WTC11 (cell line): ENCODE measurements around the gene GPR17. TPM values are rescaled to one million over a fixed set of nuclear protein-coding genes. Genes with fewer than 3 reads are reported as not detected.

ENCODE experiments used
- ATF3 ChIP-seq: sonication (generic); formaldehyde crosslinking; conservative IDR thresholded peaks from 2 replicates; pipeline ENCODE4 v1.8.1; 2022; ENCODE audit warnings: mild to moderate bottlenecking, missing genetic modification reagents
- EMX1 ChIP-seq: fragments of 250-450 bp; sonication (Bioruptor Pico); IDR thresholded peaks from 2 replicates; pipeline ENCODE4 v1.8.0; 2021; ENCODE audit warnings: mild to moderate bottlenecking
- GRHL2 ChIP-seq: fragments of 250-450 bp; sonication (Bioruptor Pico); IDR thresholded peaks from 2 replicates; pipeline ENCODE4 v1.8.0; 2022; ENCODE audit warnings: mild to moderate bottlenecking, moderate library complexity; ENCODE audit not compliant: insufficient replicate concordance, severe bottlenecking
- HMGA2 ChIP-seq: fragments of 250-450 bp; sonication (Bioruptor Pico); IDR thresholded peaks from 2 replicates; pipeline ENCODE4 v1.4.0; 2021; ENCODE audit warnings: mild to moderate bottlenecking, moderate library complexity
- JAZF1 ChIP-seq: fragments of 250-450 bp; sonication (Bioruptor Pico); IDR thresholded peaks from 2 replicates; pipeline ENCODE4 v1.9.0; 2021; ENCODE audit warnings: moderate library complexity, mild to moderate bottlenecking, inconsistent platforms
- MYBL2 ChIP-seq: sonication (generic); formaldehyde crosslinking; IDR thresholded peaks from 2 replicates; pipeline ENCODE4 v1.8.1; 2023; ENCODE audit warnings: mild to moderate bottlenecking, moderate library complexity, missing genetic modification reagents
- NFATC4 ChIP-seq: fragments of 250-450 bp; sonication (Bioruptor Pico); IDR thresholded peaks from 2 replicates; pipeline ENCODE4 v1.9.0; 2021; ENCODE audit warnings: mild to moderate bottlenecking
- NFYB ChIP-seq: sonication (generic); formaldehyde crosslinking; conservative IDR thresholded peaks from 2 replicates; pipeline ENCODE4 v1.8.0; 2022; ENCODE audit warnings: low read depth, missing genetic modification reagents
- NR2C2 ChIP-seq: sonication (generic); formaldehyde crosslinking; IDR thresholded peaks from 2 replicates; pipeline ENCODE4 v1.8.0; 2022; ENCODE audit warnings: mild to moderate bottlenecking, missing genetic modification reagents
- OVOL2 ChIP-seq: fragments of 250-450 bp; sonication (Bioruptor Pico); IDR thresholded peaks from 2 replicates; pipeline ENCODE4 v1.9.0; 2021; ENCODE audit warnings: mild to moderate bottlenecking, borderline replicate concordance
- SOX15 ChIP-seq: fragments of 250-450 bp; sonication (Bioruptor Pico); IDR thresholded peaks from 2 replicates; pipeline ENCODE4 v1.9.0; 2021; ENCODE audit warnings: mild to moderate bottlenecking
- ZBTB21 ChIP-seq: sonication (generic); formaldehyde crosslinking; IDR thresholded peaks from 2 replicates; pipeline ENCODE4 v1.8.1; 2023; ENCODE audit warnings: mild to moderate bottlenecking, missing genetic modification reagents, borderline replicate concordance
- ZNF121 ChIP-seq: sonication (generic); formaldehyde crosslinking; IDR thresholded peaks from 2 replicates; pipeline ENCODE4 v1.8.0; 2023; ENCODE audit warnings: missing genetic modification reagents
- ZNF138 ChIP-seq: sonication (generic); formaldehyde crosslinking; conservative IDR thresholded peaks from 2 replicates; pipeline ENCODE4 v1.8.1; 2022; ENCODE audit warnings: mild to moderate bottlenecking, moderate library complexity, missing genetic modification reagents
- ZNF263 ChIP-seq: sonication (generic); formaldehyde crosslinking; IDR thresholded peaks from 2 replicates; pipeline ENCODE4 v1.8.1; 2022; ENCODE audit warnings: low read depth, mild to moderate bottlenecking, moderate library complexity, missing genetic modification reagents
- ZNF281 ChIP-seq: sonication (generic); formaldehyde crosslinking; IDR thresholded peaks from 2 replicates; pipeline ENCODE4 v1.8.0; 2023; ENCODE audit warnings: mild to moderate bottlenecking, missing genetic modification reagents
- ZNF317 ChIP-seq: sonication (generic); formaldehyde crosslinking; IDR thresholded peaks from 2 replicates; pipeline ENCODE4 v1.8.1; 2023; ENCODE audit warnings: low read depth, mild to moderate bottlenecking, moderate library complexity, missing genetic modification reagents, borderline replicate concordance
- ZNF396 ChIP-seq: fragments of 250-450 bp; sonication (Bioruptor Pico); IDR thresholded peaks from 2 replicates; pipeline ENCODE4 v1.8.0; 2021; ENCODE audit warnings: mild to moderate bottlenecking, moderate library complexity, borderline replicate concordance
- ZNF416 ChIP-seq: fragments of 250-450 bp; sonication (Bioruptor Pico); IDR thresholded peaks from 2 replicates; pipeline ENCODE4 v1.9.0; 2021; ENCODE audit warnings: mild to moderate bottlenecking, inconsistent platforms
- ZNF671 ChIP-seq: fragments of 250-450 bp; sonication (Bioruptor Pico); IDR thresholded peaks from 2 replicates; pipeline ENCODE4 v1.8.0; 2021; ENCODE audit warnings: mild to moderate bottlenecking
- total RNA-seq: library from RNA; stranded (reverse); gene quantifications from 3 replicates; pipeline ENCODE4 v1.2.3, GENCODE V29; 2021
- TF ChIP-seq, protein P1 (sequence below): sonication (generic); formaldehyde crosslinking; IDR thresholded peaks from 2 replicates; pipeline ENCODE4 v1.8.1; 2022; ENCODE audit warnings: missing genetic modification reagents, borderline replicate concordance
- TF ChIP-seq, protein P2 (sequence below): sonication (generic); formaldehyde crosslinking; IDR thresholded peaks from 2 replicates; pipeline ENCODE4 v1.8.1; 2023; ENCODE audit warnings: mild to moderate bottlenecking, missing genetic modification reagents, borderline replicate concordance
- TF ChIP-seq, protein P3 (sequence below): fragments of 250-450 bp; sonication (Bioruptor Pico); IDR thresholded peaks from 2 replicates; pipeline ENCODE4 v1.9.0; 2021; ENCODE audit warnings: moderate library complexity, mild to moderate bottlenecking, inconsistent platforms, borderline replicate concordance
- TF ChIP-seq, protein P4 (sequence below): sonication (generic); formaldehyde crosslinking; IDR thresholded peaks from 2 replicates; pipeline ENCODE4 v1.8.0; 2023; ENCODE audit warnings: missing genetic modification reagents
- TF ChIP-seq, protein P5 (sequence below): sonication (generic); formaldehyde crosslinking; IDR thresholded peaks from 2 replicates; pipeline ENCODE4 v1.8.0; 2022; ENCODE audit warnings: mild to moderate bottlenecking, missing genetic modification reagents
- TF ChIP-seq, protein P6 (sequence below): sonication (generic); formaldehyde crosslinking; IDR thresholded peaks from 2 replicates; pipeline ENCODE4 v1.8.1; 2023; ENCODE audit warnings: mild to moderate bottlenecking, moderate library complexity, missing genetic modification reagents
- TF ChIP-seq, protein P7 (sequence below): sonication (generic); formaldehyde crosslinking; IDR thresholded peaks from 2 replicates; pipeline ENCODE4 v1.8.1; 2023; ENCODE audit warnings: mild to moderate bottlenecking, missing genetic modification reagents, moderate library complexity

GPR17 gene
- total RNA-seq, 1 experiment from 2014 or later, result not detected

DNA sequence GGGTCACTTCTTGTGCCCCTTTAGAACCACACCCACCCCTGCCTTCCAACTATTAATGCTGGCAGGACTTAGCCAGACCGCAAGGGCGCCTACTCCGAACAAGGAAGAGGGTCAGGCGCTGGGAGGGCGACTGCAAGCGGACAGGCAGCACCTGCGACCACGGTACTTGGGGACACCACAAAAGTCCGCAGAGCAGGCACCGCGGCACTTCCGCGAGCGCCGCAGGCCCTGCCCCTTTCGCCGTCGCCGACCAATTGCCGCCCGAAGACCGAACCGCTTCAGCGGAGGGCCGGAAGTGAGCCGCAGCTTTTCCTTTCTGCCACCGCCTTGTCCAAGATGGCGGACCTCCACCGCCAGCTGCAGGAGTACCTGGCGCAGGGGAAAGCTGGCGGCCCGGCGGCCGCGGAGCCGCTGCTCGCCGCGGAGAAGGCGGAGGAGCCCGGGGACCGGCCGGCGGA, 55.3 kb downstream of the GPR17 start, which contains the start of gene SFT2D3 (continued):
- TF ChIP-seq, protein P1, sequence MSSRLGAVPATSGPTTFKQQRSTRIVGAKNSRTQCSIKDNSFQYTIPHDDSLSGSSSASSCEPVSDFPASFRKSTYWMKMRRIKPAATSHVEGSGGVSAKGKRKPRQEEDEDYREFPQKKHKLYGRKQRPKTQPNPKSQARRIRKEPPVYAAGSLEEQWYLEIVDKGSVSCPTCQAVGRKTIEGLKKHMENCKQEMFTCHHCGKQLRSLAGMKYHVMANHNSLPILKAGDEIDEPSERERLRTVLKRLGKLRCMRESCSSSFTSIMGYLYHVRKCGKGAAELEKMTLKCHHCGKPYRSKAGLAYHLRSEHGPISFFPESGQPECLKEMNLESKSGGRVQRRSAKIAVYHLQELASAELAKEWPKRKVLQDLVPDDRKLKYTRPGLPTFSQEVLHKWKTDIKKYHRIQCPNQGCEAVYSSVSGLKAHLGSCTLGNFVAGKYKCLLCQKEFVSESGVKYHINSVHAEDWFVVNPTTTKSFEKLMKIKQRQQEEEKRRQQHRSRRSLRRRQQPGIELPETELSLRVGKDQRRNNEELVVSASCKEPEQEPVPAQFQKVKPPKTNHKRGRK (CRISPR knock-in tag), result no peak
- no peak for TF ChIP-seq EMX1 (CRISPR knock-in tag)
- TF ChIP-seq, protein P2, sequence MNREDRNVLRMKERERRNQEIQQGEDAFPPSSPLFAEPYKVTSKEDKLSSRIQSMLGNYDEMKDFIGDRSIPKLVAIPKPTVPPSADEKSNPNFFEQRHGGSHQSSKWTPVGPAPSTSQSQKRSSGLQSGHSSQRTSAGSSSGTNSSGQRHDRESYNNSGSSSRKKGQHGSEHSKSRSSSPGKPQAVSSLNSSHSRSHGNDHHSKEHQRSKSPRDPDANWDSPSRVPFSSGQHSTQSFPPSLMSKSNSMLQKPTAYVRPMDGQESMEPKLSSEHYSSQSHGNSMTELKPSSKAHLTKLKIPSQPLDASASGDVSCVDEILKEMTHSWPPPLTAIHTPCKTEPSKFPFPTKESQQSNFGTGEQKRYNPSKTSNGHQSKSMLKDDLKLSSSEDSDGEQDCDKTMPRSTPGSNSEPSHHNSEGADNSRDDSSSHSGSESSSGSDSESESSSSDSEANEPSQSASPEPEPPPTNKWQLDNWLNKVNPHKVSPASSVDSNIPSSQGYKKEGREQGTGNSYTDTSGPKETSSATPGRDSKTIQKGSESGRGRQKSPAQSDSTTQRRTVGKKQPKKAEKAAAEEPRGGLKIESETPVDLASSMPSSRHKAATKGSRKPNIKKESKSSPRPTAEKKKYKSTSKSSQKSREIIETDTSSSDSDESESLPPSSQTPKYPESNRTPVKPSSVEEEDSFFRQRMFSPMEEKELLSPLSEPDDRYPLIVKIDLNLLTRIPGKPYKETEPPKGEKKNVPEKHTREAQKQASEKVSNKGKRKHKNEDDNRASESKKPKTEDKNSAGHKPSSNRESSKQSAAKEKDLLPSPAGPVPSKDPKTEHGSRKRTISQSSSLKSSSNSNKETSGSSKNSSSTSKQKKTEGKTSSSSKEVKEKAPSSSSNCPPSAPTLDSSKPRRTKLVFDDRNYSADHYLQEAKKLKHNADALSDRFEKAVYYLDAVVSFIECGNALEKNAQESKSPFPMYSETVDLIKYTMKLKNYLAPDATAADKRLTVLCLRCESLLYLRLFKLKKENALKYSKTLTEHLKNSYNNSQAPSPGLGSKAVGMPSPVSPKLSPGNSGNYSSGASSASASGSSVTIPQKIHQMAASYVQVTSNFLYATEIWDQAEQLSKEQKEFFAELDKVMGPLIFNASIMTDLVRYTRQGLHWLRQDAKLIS, result no peak
- TF ChIP-seq ZNF671, result no peak
- no peak for TF ChIP-seq ZNF121 (CRISPR knock-in tag)
- no peak for TF ChIP-seq ZNF263 (CRISPR knock-in tag)
- TF ChIP-seq JAZF1 (CRISPR knock-in tag), result no peak
- no peak for TF ChIP-seq NFATC4 (CRISPR knock-in tag)
- TF ChIP-seq, protein P3, sequence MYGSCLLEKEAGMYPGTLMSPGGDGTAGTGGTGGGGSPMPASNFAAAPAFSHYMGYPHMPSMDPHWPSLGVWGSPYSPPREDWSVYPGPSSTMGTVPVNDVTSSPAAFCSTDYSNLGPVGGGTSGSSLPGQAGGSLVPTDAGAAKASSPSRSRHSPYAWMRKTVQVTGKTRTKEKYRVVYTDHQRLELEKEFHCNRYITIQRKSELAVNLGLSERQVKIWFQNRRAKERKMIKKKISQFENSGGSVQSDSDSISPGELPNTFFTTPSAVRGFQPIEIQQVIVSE (CRISPR knock-in tag), result no peak
- TF ChIP-seq ATF3 (CRISPR knock-in tag), result no peak
- no peak for TF ChIP-seq NR2C2 (CRISPR knock-in tag)
- TF ChIP-seq ZNF281 (CRISPR knock-in tag), result no peak
- TF ChIP-seq, protein P4, sequence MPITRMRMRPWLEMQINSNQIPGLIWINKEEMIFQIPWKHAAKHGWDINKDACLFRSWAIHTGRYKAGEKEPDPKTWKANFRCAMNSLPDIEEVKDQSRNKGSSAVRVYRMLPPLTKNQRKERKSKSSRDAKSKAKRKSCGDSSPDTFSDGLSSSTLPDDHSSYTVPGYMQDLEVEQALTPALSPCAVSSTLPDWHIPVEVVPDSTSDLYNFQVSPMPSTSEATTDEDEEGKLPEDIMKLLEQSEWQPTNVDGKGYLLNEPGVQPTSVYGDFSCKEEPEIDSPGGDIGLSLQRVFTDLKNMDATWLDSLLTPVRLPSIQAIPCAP (CRISPR knock-in tag), result no peak
- TF ChIP-seq, protein P5, sequence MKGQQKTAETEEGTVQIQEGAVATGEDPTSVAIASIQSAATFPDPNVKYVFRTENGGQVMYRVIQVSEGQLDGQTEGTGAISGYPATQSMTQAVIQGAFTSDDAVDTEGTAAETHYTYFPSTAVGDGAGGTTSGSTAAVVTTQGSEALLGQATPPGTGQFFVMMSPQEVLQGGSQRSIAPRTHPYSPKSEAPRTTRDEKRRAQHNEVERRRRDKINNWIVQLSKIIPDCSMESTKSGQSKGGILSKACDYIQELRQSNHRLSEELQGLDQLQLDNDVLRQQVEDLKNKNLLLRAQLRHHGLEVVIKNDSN (CRISPR knock-in tag), result peak; percentile 41; the same call in 1 of the 2 replicates
- TF ChIP-seq ZNF416 (CRISPR knock-in tag), result no peak
- TF ChIP-seq SOX15 (CRISPR knock-in tag), result no peak
- TF ChIP-seq NFYB (CRISPR knock-in tag), result peak; percentile 65; the same call in 1 of the 2 replicates
- no peak for TF ChIP-seq GRHL2 (CRISPR knock-in tag)
- no peak for TF ChIP-seq HMGA2
- no peak for TF ChIP-seq ZNF138 (CRISPR knock-in tag)
- no peak for TF ChIP-seq ZBTB21 (CRISPR knock-in tag)
- TF ChIP-seq MYBL2 (CRISPR knock-in tag), result 0 out of 2 replicates have a peak, but pooled peaks have one; percentile 21
- TF ChIP-seq, protein P6, sequence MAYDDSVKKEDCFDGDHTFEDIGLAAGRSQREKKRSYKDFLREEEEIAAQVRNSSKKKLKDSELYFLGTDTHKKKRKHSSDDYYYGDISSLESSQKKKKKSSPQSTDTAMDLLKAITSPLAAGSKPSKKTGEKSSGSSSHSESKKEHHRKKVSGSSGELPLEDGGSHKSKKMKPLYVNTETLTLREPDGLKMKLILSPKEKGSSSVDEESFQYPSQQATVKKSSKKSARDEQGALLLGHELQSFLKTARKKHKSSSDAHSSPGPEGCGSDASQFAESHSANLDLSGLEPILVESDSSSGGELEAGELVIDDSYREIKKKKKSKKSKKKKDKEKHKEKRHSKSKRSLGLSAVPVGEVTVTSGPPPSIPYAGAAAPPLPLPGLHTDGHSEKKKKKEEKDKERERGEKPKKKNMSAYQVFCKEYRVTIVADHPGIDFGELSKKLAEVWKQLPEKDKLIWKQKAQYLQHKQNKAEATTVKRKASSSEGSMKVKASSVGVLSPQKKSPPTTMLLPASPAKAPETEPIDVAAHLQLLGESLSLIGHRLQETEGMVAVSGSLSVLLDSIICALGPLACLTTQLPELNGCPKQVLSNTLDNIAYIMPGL (CRISPR knock-in tag), result peak; percentile 70
- no peak for TF ChIP-seq ZNF396
- no peak for TF ChIP-seq ZNF317 (CRISPR knock-in tag)
- TF ChIP-seq OVOL2 (CRISPR knock-in tag), result no peak
- TF ChIP-seq, protein P7, sequence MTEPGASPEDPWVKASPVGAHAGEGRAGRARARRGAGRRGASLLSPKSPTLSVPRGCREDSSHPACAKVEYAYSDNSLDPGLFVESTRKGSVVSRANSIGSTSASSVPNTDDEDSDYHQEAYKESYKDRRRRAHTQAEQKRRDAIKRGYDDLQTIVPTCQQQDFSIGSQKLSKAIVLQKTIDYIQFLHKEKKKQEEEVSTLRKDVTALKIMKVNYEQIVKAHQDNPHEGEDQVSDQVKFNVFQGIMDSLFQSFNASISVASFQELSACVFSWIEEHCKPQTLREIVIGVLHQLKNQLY, result no peak
